K562 (cell line): ENCODE measurements around the gene TBC1D1. TPM values are rescaled to one million over a fixed set of nuclear protein-coding genes. Genes with fewer than 3 reads are reported as not detected.

Source experiments
- ATAC-seq: fragments of 200-7000 bp; cut with Tn5 transposase; 3 replicates; pipeline ENCODE4 v1.9.1; 2020; ENCODE audit warnings: moderate library complexity
- BruUV-seq: library from RNA; stranded (reverse); fragments of 400-500 nt; replicated peaks from 2 replicates; lab custom pipeline; 2021; lab: Mats Ljungman, UMichigan
- CTCF ChIA-PET: fragments of 300-600 bp; formaldehyde crosslinking; extraction: SDS; loops from one replicate; lab custom pipeline; 2021; ENCODE audit warnings: low intra/inter-chr PET ratio; lab: Yijun Ruan, JAX
- POLR2A ChIA-PET: fragments of 300-600, 350-650 bp; sonication (Branson Sonifier 250); formaldehyde crosslinking; extraction: SDS; loops from one replicate; lab custom pipeline; 2021; ENCODE audit warnings: antibody characterized with exemption, inconsistent platforms; lab: Yijun Ruan, JAX
- DNase-seq, 4 experiments: peaks; one replicate each; pipeline versions ENCODE4 v3.0.0 to v3.0.0-alpha.2; 2011 to 2018; ENCODE audit warnings: low spot score in 3 of 4, mixed read lengths in 3 of 4; ENCODE audit errors: extremely low read depth in 1 of 4
- FAIRE-seq: peaks from 2 replicates; lab custom pipeline; 2011; peaks lifted over from hg19 to GRCh38; lab: Jason Lieb, UNC
- H2AFZ ChIP-seq: 2 replicates; pipeline ENCODE4 v1.6.0; 2011; ENCODE audit warnings: low read depth, low read length, control low read depth, inconsistent platforms
- H3K27ac ChIP-seq: fragments of 200-600 bp; 3 replicates; pipeline ENCODE4 v1.8.0; 2011; ENCODE audit warnings: low read depth, mild to moderate bottlenecking, control low read depth, inconsistent platforms, low read length, moderate library complexity, mixed read lengths; ENCODE audit errors: extremely low read depth
- H3K27me3 ChIP-seq, 2 experiments: fragments of 300-600 bp in 1 of 2; 2 replicates in 1 of 2; 3 replicates in 1 of 2; pipeline versions ENCODE4 v1.6.0 to v1.8.0; 2011; ENCODE audit warnings: inconsistent platforms in 2 of 2, low read length in 2 of 2, mild to moderate bottlenecking in 1 of 2, mixed read lengths in 1 of 2, moderate library complexity in 1 of 2; ENCODE audit not compliant: control insufficient read depth in 2 of 2, insufficient read depth in 2 of 2
- H3K36me3 ChIP-seq: fragments of 300-600 bp; 3 replicates; pipeline ENCODE4 v1.8.0; 2011; ENCODE audit warnings: mild to moderate bottlenecking, low read length, inconsistent platforms; ENCODE audit not compliant: control insufficient read depth, insufficient read depth
- H3K4me1 ChIP-seq, 2 experiments: fragments of 200-600 bp in 1 of 2; replicated peaks in 1 of 2; 2 replicates in 1 of 2; 3 replicates in 1 of 2; pipeline versions ENCODE4 v1.5.1 to v1.8.0; 2011; ENCODE audit warnings: inconsistent platforms in 2 of 2, low read length in 2 of 2, mild to moderate bottlenecking in 1 of 2, mixed read lengths in 1 of 2, moderate library complexity in 1 of 2; ENCODE audit not compliant: control insufficient read depth in 2 of 2, insufficient read depth in 2 of 2
- H3K4me2 ChIP-seq: 2 replicates; pipeline ENCODE4 v1.6.1; 2011; ENCODE audit warnings: low read length, control low read depth, inconsistent platforms, mixed read lengths; ENCODE audit not compliant: insufficient read depth
- H3K4me3 ChIP-seq: fragments of 200-600 bp; sonication (generic), shearing (Covaris generic); 2 replicates; pipeline ENCODE4 v1.5.1; 2016; ENCODE audit warnings: control low read depth, inconsistent platforms
- H3K79me2 ChIP-seq: fragments of 200-600 bp; 3 replicates; pipeline ENCODE4 v1.8.0; 2011; ENCODE audit warnings: low read length, inconsistent platforms; ENCODE audit not compliant: control insufficient read depth, insufficient read depth
- H3K9ac ChIP-seq, 2 experiments: 2 replicates each; pipeline versions ENCODE4 v1.6.0 to v1.6.1; 2011; ENCODE audit warnings: low read depth in 2 of 2, low read length in 2 of 2, control low read depth in 1 of 2, inconsistent platforms in 1 of 2, mild to moderate bottlenecking in 1 of 2, mixed read lengths in 1 of 2; ENCODE audit not compliant: insufficient read depth in 1 of 2
- H3K9me1 ChIP-seq: one replicate; pipeline ENCODE4 v1.6.0; 2011; ENCODE audit warnings: inconsistent platforms, mild to moderate bottlenecking, low read length, moderate library complexity; ENCODE audit not compliant: control insufficient read depth, insufficient read depth
- H3K9me3 ChIP-seq: replicated peaks from 2 replicates; pipeline ENCODE4 v1.5.1; 2011; ENCODE audit warnings: low read depth, low read length, inconsistent platforms; ENCODE audit not compliant: control insufficient read depth, insufficient read depth
- H4K20me1 ChIP-seq: replicated peaks from 2 replicates; pipeline ENCODE4 v1.6.1; 2011; ENCODE audit warnings: low read length, inconsistent platforms, mixed read lengths; ENCODE audit not compliant: control insufficient read depth, insufficient read depth
- ARID1B ChIP-seq: fragments of 450-650 bp; IDR thresholded peaks from 2 replicates; pipeline ENCODE4 v1.6.1; 2016; ENCODE audit warnings: antibody characterized with exemption, mild to moderate bottlenecking, inconsistent platforms
- CBX3 ChIP-seq, 2 experiments: IDR thresholded peaks; 1 replicate in 1 of 2; 2 replicates in 1 of 2; pipeline ENCODE4 v1.6.1; 2012; ENCODE audit warnings: inconsistent platforms in 2 of 2, low read length in 2 of 2, borderline replicate concordance in 1 of 2, control low read depth in 1 of 2
- CEBPB ChIP-seq: fragments of 450-650 bp; IDR thresholded peaks from 2 replicates; pipeline ENCODE4 v1.6.1; 2016; ENCODE audit warnings: missing genetic modification characterization, missing compliant biosample characterization
- CTBP1 ChIP-seq: fragments of 450-650 bp; IDR thresholded peaks from 2 replicates; pipeline ENCODE4 v1.6.1; 2016; ENCODE audit warnings: borderline replicate concordance
- ERF ChIP-seq: fragments of 450-650 bp; formaldehyde crosslinking; IDR thresholded peaks from 2 replicates; pipeline ENCODE4 v1.4.0; 2020; ENCODE audit warnings: mild to moderate bottlenecking, mixed read lengths
- HDAC3 ChIP-seq: fragments of 450-650 bp; IDR thresholded peaks from 2 replicates; pipeline ENCODE4 v1.6.1; 2018; ENCODE audit warnings: borderline replicate concordance, mild to moderate bottlenecking, moderate library complexity; ENCODE audit not compliant: partially characterized antibody
- IRF9 ChIP-seq: fragments of 450-650 bp; IDR thresholded peaks from 2 replicates; pipeline ENCODE4 v1.6.1; 2016; ENCODE audit warnings: missing biosample characterization, missing genetic modification characterization
- MEIS2 ChIP-seq: fragments of 450-650 bp; IDR thresholded peaks from 2 replicates; pipeline ENCODE4 v1.6.1; 2014; ENCODE audit warnings: mild to moderate bottlenecking; ENCODE audit not compliant: partially characterized antibody
- NFIC ChIP-seq: fragments of 450-650 bp; IDR thresholded peaks from 2 replicates; pipeline ENCODE4 v1.6.1; 2017; ENCODE audit warnings: mild to moderate bottlenecking, inconsistent platforms
- NR4A1 ChIP-seq, 2 experiments: fragments of 250-450 bp in 1 of 2; fragments of 450-650 bp in 1 of 2; sonication (Bioruptor Pico) in 1 of 2; IDR thresholded peaks; 2 replicates each; pipeline versions ENCODE4 v1.4.0 to v1.6.1; 2016 to 2020; ENCODE audit warnings: mild to moderate bottlenecking in 2 of 2, missing compliant biosample characterization in 1 of 2, missing genetic modification characterization in 1 of 2, moderate library complexity in 1 of 2
- PATZ1 ChIP-seq: fragments of 250-450 bp; sonication (Bioruptor Pico); IDR thresholded peaks from 2 replicates; pipeline ENCODE4 v1.5.0; 2020; ENCODE audit warnings: mild to moderate bottlenecking, borderline replicate concordance
- SIN3B ChIP-seq: fragments of 450-650 bp; IDR thresholded peaks from 2 replicates; pipeline ENCODE4 v1.6.1; 2017; ENCODE audit warnings: low read depth, mild to moderate bottlenecking, moderate library complexity
- SMAD3 ChIP-seq: fragments of 450-650 bp; formaldehyde crosslinking; conservative IDR thresholded peaks from 2 replicates; pipeline ENCODE4 v1.4.0; 2020; ENCODE audit warnings: mild to moderate bottlenecking
- TAL1 ChIP-seq: fragments of 450-650 bp; IDR thresholded peaks from 2 replicates; pipeline ENCODE4 v1.6.1; 2016; ENCODE audit warnings: mild to moderate bottlenecking
- TEAD4 ChIP-seq, 2 experiments: sonication (generic) in 1 of 2; formaldehyde crosslinking in 1 of 2; IDR thresholded peaks; 2 replicates each; pipeline versions ENCODE4 v1.6.1 to v1.8.0; 2012 to 2022; ENCODE audit warnings: borderline replicate concordance in 1 of 2, inconsistent platforms in 1 of 2, low read length in 1 of 2, mild to moderate bottlenecking in 1 of 2, missing genetic modification reagents in 1 of 2
- USF1 ChIP-seq: sonication (generic); formaldehyde crosslinking; IDR thresholded peaks from 2 replicates; pipeline ENCODE4 v1.9.0; 2022; ENCODE audit warnings: mild to moderate bottlenecking, missing genetic modification reagents
- ZNF280A ChIP-seq: fragments of 450-650 bp; IDR thresholded peaks from 2 replicates; pipeline ENCODE4 v1.6.1; 2018; ENCODE audit warnings: mild to moderate bottlenecking, low read depth; ENCODE audit not compliant: partially characterized antibody
- ZNF282 ChIP-seq: sonication (generic); formaldehyde crosslinking; IDR thresholded peaks from 2 replicates; pipeline ENCODE4 v1.8.1; 2023; ENCODE audit warnings: missing genetic modification reagents
- WGBS: fragments of 100-300 bp; shearing (Covaris generic); methylation state at CpG from one replicate; pipeline ENCODE4 v1.1.6; 2016; ENCODE audit warnings: low coverage, mixed read lengths; ENCODE audit not compliant: insufficient coverage; ENCODE audit errors: missing lambda C conversion rate; 5-methylcytosine and 5-hydroxymethylcytosine counted together
- in situ Hi-C: fragments of 300-500 bp; cut with MboI; formaldehyde crosslinking; loops from 4 replicates; pipeline ENCODE4 v1.15.0; 2018; ENCODE audit warnings: inconsistent platforms, mixed read lengths
- intact Hi-C: fragments of 100-400 bp; cut with micrococcal nuclease; formaldehyde crosslinking; loops from 2 replicates; pipeline ENCODE4 v1.14.2; 2022
- polyA plus RNA-seq, 8 experiments: library from polyadenylated mRNA; depleted of rRNA in 4 of 8; stranded (reverse) in 5 of 8; unstranded in 3 of 8; fragments of >200 nt; fragmentation: Nextera tagmentation in 2 of 8; fragmentation: Illumina TruSeq in 1 of 8; extraction: Ambion mirVana in 2 of 8; extraction: Trizol in 1 of 8; gene quantifications; 2 replicates each; pipeline versions ENCODE4 v1.2.1 to v1.2.3, GENCODE V29; 2011 to 2014; ENCODE audit warnings: inconsistent platforms in 1 of 8, missing spikeins in 1 of 8
- total RNA-seq, 7 experiments: library from RNA; depleted of rRNA in 6 of 7; stranded (reverse); fragments of >200 nt in 6 of 7; fragmentation: Illumina TruSeq in 2 of 7; extraction: Trizol in 2 of 7; gene quantifications; 2 replicates each; pipeline versions ENCODE4 v1.2.1 to v1.2.3, GENCODE V29; 2011 to 2021; ENCODE audit warnings: low replicate concordance in 1 of 7

TBC1D1 gene
- total and polyA plus RNA-seq, 9 of the 15 experiments (the other 6 are each of a cell fraction or from before 2014, with no cell fraction given): 0.59 to 14.2 (median 8.8) TPM

- Histone ChIP-seq H3K79me2 (no peaks in the 10 kb centered on the region), H3K27me3 (peaks cover 14 to 22% of the 10 kb centered on the region in 2 experiments; a peak in 4 of 5 replicates), H3K9me1 (no peaks in the 10 kb centered on the region), H3K36me3 (no peaks in the 10 kb centered on the region), H3K4me2 (no peak overlapping the region), H4K20me1 (no peaks in the 10 kb centered on the region; the same call in 1 of the 2 replicates), H3K9me3 (no peaks in the 10 kb centered on the region), H3K4me3 (no peak overlapping the region), H3K4me1 (no peaks in the 10 kb centered on the region), H2AFZ (no peak overlapping the region), H3K27ac (no peak overlapping the region), H3K9ac (no peak overlapping the region)
- ATAC-seq: no peak
- POLR2A ChIA-PET: no interaction called here
- WGBS: 0% methylated on average over 3 of the region's 3 CpGs
- no TSS peak for BruUV-seq
- in situ Hi-C loops: no loop called here
- CTCF ChIA-PET: no interaction called here
- intact Hi-C loops: no loop called here
- FAIRE-seq: no peak
- peak in 1 of 4 experiments; percentile 11 for DNase-seq
- TF ChIP-seq MEIS2 (peak; percentile 77), CTBP1 (no peak), CBX3 (IDR thresholded peaks at IDR 0.05; ENCODE audit: borderline replicate concordance in 1 of 2, low read length in 2 of 2) (no peak), TEAD4 (IDR thresholded peaks at IDR 0.05; ENCODE audit: low read length) (peak; percentile 57; the same call in 1 of the 2 replicates), TEAD4 (CRISPR knock-in tag; IDR thresholded peaks at IDR 0.05; ENCODE audit: borderline replicate concordance) (no peak), ZNF280A (no peak), ERF (no peak), TAL1 (peak; percentile 59; the same call in 1 of the 2 replicates), PATZ1 (no peak), USF1 (no peak), NR4A1 (CRISPR knock-in tag; IDR thresholded peaks at IDR 0.05) (no peak), NR4A1 (tag; IDR thresholded peaks at IDR 0.05) (no peak), CEBPB (tag) (no peak), SMAD3 (no peak), IRF9 (tag) (no peak), HDAC3 (no peak), NFIC (peak; percentile 61), ARID1B (peak; percentile 42; the same call in 1 of the 2 replicates), ZNF282 (CRISPR knock-in tag) (no peak), SIN3B (no peak)
These were observed 133.3 kb downstream of the TBC1D1 start for GRCh38 chr4:38024206-38024509.
